ENCODE data around the gene DMXL2. TPM values are rescaled to one million over a fixed set of nuclear protein-coding genes. Genes with fewer than 3 reads are reported as not detected.
A peak's percentile ranks its signal among the peaks of the same experiment; 100 is the strongest.

Gene DMXL2
- total RNA-seq, 1 experiment from 2014 or later: 29.8 TPM

DNA sequence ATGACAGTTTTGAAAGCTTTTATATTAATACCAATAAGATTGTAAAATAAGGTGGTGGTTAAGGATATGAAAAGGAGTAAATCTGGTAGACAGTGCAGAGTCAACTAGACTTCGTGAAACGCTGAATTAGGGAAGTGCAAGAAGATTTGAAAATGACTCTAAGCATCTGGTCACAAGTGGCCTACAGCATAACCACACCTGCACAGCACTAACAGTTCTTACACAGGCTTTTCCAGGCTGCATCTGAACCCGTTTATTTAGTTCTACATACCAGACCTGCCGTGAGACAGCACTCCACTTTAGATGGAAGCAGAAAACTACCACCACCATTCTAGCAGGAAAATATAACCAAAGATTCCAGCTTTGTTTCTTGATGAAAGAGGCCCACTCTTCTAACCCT lies 1.9 kb downstream of the DMXL2 start:
- Histone ChIP-seq H2AFZ (no peak overlapping the region), H3K79me2 (ENCODE audit: low read depth) (peaks cover 34% of the 10 kb centered on the region), H3K4me3 (peak overlapping the region; percentile 72; the same call in 1 of the 2 replicates), H3K27ac (no peak overlapping the region), H3K9me3 (ENCODE audit: insufficient read depth, low read depth) (no peaks in the 10 kb centered on the region), H3K4me1 (replicated peaks; ENCODE audit: insufficient read depth) (peaks cover 32% of the 10 kb centered on the region), H3K27me3 (ENCODE audit: insufficient read depth, low read depth) (no peaks in the 10 kb centered on the region), H3F3A (ENCODE audit: insufficient read depth, low read depth) (peaks cover 10% of the 10 kb centered on the region), H4K20me1 (ENCODE audit: insufficient read depth) (no peaks in the 10 kb centered on the region), H3K36me3 (ENCODE audit: low read depth) (no peaks in the 10 kb centered on the region), H3K9me2 (ENCODE audit: insufficient read depth) (no peaks in the 10 kb centered on the region), H3K4me2 (peak overlapping the region; percentile 83)
- CTCF ChIA-PET: interaction anchor here (0.6 kb wide), 1 partner anchor 155 kb away, joined by 3 read pairs; no protein-coding TSS in a partner anchor
- POLR2A ChIA-PET (ENCODE audit: unreplicated experiment): interaction anchor here (0.7 kb wide), 1 partner anchor 74 kb away, joined by 7 read pairs; no protein-coding TSS in a partner anchor
- TF ChIP-seq EZH2 (IDR thresholded peaks at IDR 0.05; ENCODE audit: low read depth) (no peak), CTCF (conservative IDR thresholded peaks at IDR 0.05) (no peak)
- BruUV-seq (replicated peaks): no TSS peak
- intact Hi-C loops (cut with micrococcal nuclease; ENCODE audit: unreplicated experiment): no loop called here
- no peak for DNase-seq

GRCh38 chr15:51620122-51620521 lies 2.4 kb downstream of the DMXL2 start:
- H2AFZ ChIP-seq: no peak overlapping the region
- CTCF ChIA-PET: interaction anchor here (0.6 kb wide), 1 partner anchor 156 kb away, joined by 3 read pairs; no protein-coding TSS in a partner anchor
- H3K27ac ChIP-seq: no peak overlapping the region
- H3F3A ChIP-seq (ENCODE audit: insufficient read depth, low read depth): peaks cover 10% of the 10 kb centered on the region
- no peaks in the 10 kb centered on the region for H3K36me3 ChIP-seq (ENCODE audit: low read depth)
- no TSS peak for BruUV-seq (replicated peaks)
- peaks cover 32% of the 10 kb centered on the region for H3K4me1 ChIP-seq (replicated peaks; ENCODE audit: insufficient read depth)
- no peak for DNase-seq
- peak overlapping the region; percentile 83 for H3K4me2 ChIP-seq
- no peaks in the 10 kb centered on the region for H4K20me1 ChIP-seq (ENCODE audit: insufficient read depth)
- H3K27me3 ChIP-seq (ENCODE audit: insufficient read depth, low read depth): no peaks in the 10 kb centered on the region
- intact Hi-C loops (cut with micrococcal nuclease; ENCODE audit: unreplicated experiment): no loop called here
- no peaks in the 10 kb centered on the region for H3K9me2 ChIP-seq (ENCODE audit: insufficient read depth)
- POLR2A ChIA-PET (ENCODE audit: unreplicated experiment): interaction anchor here (0.7 kb wide), 1 partner anchor 484 kb away, joined by 4 read pairs; no protein-coding TSS in a partner anchor
- H3K79me2 ChIP-seq (ENCODE audit: low read depth): peaks cover 34% of the 10 kb centered on the region
- TF ChIP-seq CTCF (conservative IDR thresholded peaks at IDR 0.05): no peak
- TF ChIP-seq EZH2 (IDR thresholded peaks at IDR 0.05; ENCODE audit: low read depth): no peak
- no peak overlapping the region; the same call in 1 of the 2 replicates for H3K4me3 ChIP-seq
- H3K9me3 ChIP-seq (ENCODE audit: insufficient read depth, low read depth): no peaks in the 10 kb centered on the region

- Histone ChIP-seq H3K9me2 (ENCODE audit: insufficient read depth) (no peaks in the 10 kb centered on the region), H4K20me1 (ENCODE audit: insufficient read depth) (no peaks in the 10 kb centered on the region), H2AFZ (no peak overlapping the region), H3K4me3 (no peak overlapping the region), H3K27me3 (ENCODE audit: insufficient read depth, low read depth) (no peaks in the 10 kb centered on the region), H3K36me3 (ENCODE audit: low read depth) (no peaks in the 10 kb centered on the region), H3K9me3 (ENCODE audit: insufficient read depth, low read depth) (no peaks in the 10 kb centered on the region), H3F3A (ENCODE audit: insufficient read depth, low read depth) (peaks cover 8% of the 10 kb centered on the region; the same call in 1 of the 2 replicates), H3K79me2 (ENCODE audit: low read depth) (peaks cover 34% of the 10 kb centered on the region), H3K4me1 (replicated peaks; ENCODE audit: insufficient read depth) (peaks cover 27% of the 10 kb centered on the region), H3K4me2 (peak overlapping the region; percentile 28; the same call in 1 of the 2 replicates), H3K27ac (no peak overlapping the region)
- CTCF ChIA-PET: interaction anchor here (0.6 kb wide), 1 partner anchor 43 kb away, joined by 3 read pairs; no protein-coding TSS in a partner anchor
- POLR2A ChIA-PET (ENCODE audit: unreplicated experiment): interaction anchor here (0.7 kb wide), 1 partner anchor 485 kb away, joined by 4 read pairs; no protein-coding TSS in a partner anchor
- DNase-seq: no peak
- no TSS peak for BruUV-seq (replicated peaks)
- intact Hi-C loops (cut with micrococcal nuclease; ENCODE audit: unreplicated experiment): no loop called here
- no peak for TF ChIP-seq EZH2 (IDR thresholded peaks at IDR 0.05; ENCODE audit: low read depth)
- no peak for TF ChIP-seq CTCF (conservative IDR thresholded peaks at IDR 0.05)
Observed at GRCh38 chr15:51619331-51620035, 3.1 kb downstream of the DMXL2 start.
